OCI-LY3 (cell line): ENCODE measurements around the gene PGP.

Experiments used
- H2AFZ ChIP-seq: fragments of 200-600, 300-600 bp; shearing (Covaris generic); 2 replicates; pipeline ENCODE4 v1.6.0; 2014; ENCODE audit warnings: antibody characterized with exemption, low read depth, low read length
- H3K27ac ChIP-seq: fragments of 200-600, 300-600 bp; sonication (generic); 2 replicates; pipeline ENCODE4 v1.5.1; 2014; ENCODE audit warnings: mild to moderate bottlenecking, low read length, moderate library complexity, mixed read lengths
- H3K27me3 ChIP-seq: fragments of 200-600, 300-600 bp; sonication (generic); 2 replicates; pipeline ENCODE4 v1.6.1; 2014; ENCODE audit warnings: low read depth, low read length, mixed read lengths
- H3K36me3 ChIP-seq: fragments of 200-600, 300-600 bp; sonication (generic); replicated peaks from 2 replicates; pipeline ENCODE3; 2014; ENCODE audit warnings: low read depth, low read length, mixed read lengths
- H3K4me1 ChIP-seq: fragments of 300-600, 200-600 bp; sonication (generic); 2 replicates; pipeline ENCODE4 v1.6.1; 2014; ENCODE audit warnings: low read length, mixed read lengths
- H3K4me2 ChIP-seq: fragments of 200-600, 300-600 bp; sonication (generic); 2 replicates; pipeline ENCODE4 v1.6.1; 2014; ENCODE audit warnings: low read length, mixed read lengths
- H3K4me3 ChIP-seq: fragments of 300-600, 200-600 bp; sonication (generic); 2 replicates; pipeline ENCODE4 v1.5.1; 2014; ENCODE audit warnings: antibody characterized with exemption, mild to moderate bottlenecking, low read length, moderate library complexity
- H3K79me2 ChIP-seq: fragments of 300-600, 200-600 bp; shearing (Covaris generic); 2 replicates; pipeline ENCODE4 v1.6.1; 2014; ENCODE audit warnings: mild to moderate bottlenecking, low read length, mixed read lengths
- H3K9ac ChIP-seq: fragments of 300-600, 200-600 bp; shearing (Covaris generic); 2 replicates; pipeline ENCODE4 v1.6.0; 2014; ENCODE audit warnings: mild to moderate bottlenecking, low read length, moderate library complexity
- H3K9me3 ChIP-seq: fragments of 200-600, 300-600 bp; shearing (Covaris generic); 2 replicates; pipeline ENCODE4 v1.6.1; 2014; ENCODE audit warnings: low read length, mixed read lengths; ENCODE audit not compliant: insufficient read depth
- H4K20me1 ChIP-seq: fragments of 200-600, 300-600 bp; sonication (generic); 2 replicates; pipeline ENCODE4 v1.6.1; 2016; ENCODE audit warnings: low read length, mixed read lengths; ENCODE audit not compliant: insufficient read depth
- CTCF ChIP-seq: fragments of 200-600, 300-600 bp; sonication (generic); IDR thresholded peaks from 2 replicates; pipeline ENCODE4 v1.5.1; 2014; ENCODE audit warnings: antibody characterized with exemption, low read length, low read depth
- EZH2phosphoT487 ChIP-seq: fragments of 200-600 bp; shearing (Covaris generic); IDR thresholded peaks from 2 replicates; pipeline ENCODE4 v1.6.1; 2018; ENCODE audit warnings: antibody characterized with exemption, mixed run types, low read depth

The PGP gene

GRCh38 chr16:2163211-2163881 lies 51.3 kb downstream of the PGP start:
- Histone ChIP-seq H3K36me3 (peaks cover 38% of the 10 kb centered on the region), H3K79me2 (peaks cover 58% of the 10 kb centered on the region)

GRCh38 chr16:2162676-2163118 lies 51.9 kb downstream of the PGP start:
- H3K4me2 ChIP-seq, result no peak overlapping the region
- H3K4me1 ChIP-seq, result peaks cover 27% of the 10 kb centered on the region
- no peak overlapping the region for H3K27ac ChIP-seq
- H2AFZ ChIP-seq, result no peak overlapping the region
- no peak overlapping the region for H3K4me3 ChIP-seq
- H3K9ac ChIP-seq, result no peak overlapping the region
- peaks cover 64% of the 10 kb centered on the region for H3K79me2 ChIP-seq
- TF ChIP-seq CTCF (no peak), EZH2phosphoT487 (no peak)
- H3K9me3 ChIP-seq, result no peaks in the 10 kb centered on the region
- peaks cover 34% of the 10 kb centered on the region for H3K36me3 ChIP-seq
- H3K27me3 ChIP-seq, result no peaks in the 10 kb centered on the region
- H4K20me1 ChIP-seq, result peaks cover 19% of the 10 kb centered on the region

More at GRCh38 chr16:2163211-2163881, 51.3 kb downstream of the PGP start:
- Histone ChIP-seq H3K9me3 (no peaks in the 10 kb centered on the region), H3K27ac (no peak overlapping the region), H4K20me1 (peaks cover 13% of the 10 kb centered on the region), H3K4me2 (no peak overlapping the region), H3K4me3 (no peak overlapping the region), H2AFZ (no peak overlapping the region), H3K27me3 (no peaks in the 10 kb centered on the region), H3K4me1 (peaks cover 24% of the 10 kb centered on the region), H3K9ac (no peak overlapping the region)
- TF ChIP-seq EZH2phosphoT487, result no peak
- no peak for TF ChIP-seq CTCF

GRCh38 chr16:2161911-2162310 lies 52.7 kb downstream of the PGP start:
- Histone ChIP-seq H3K4me1 (peaks cover 32% of the 10 kb centered on the region), H2AFZ (no peak overlapping the region), H3K79me2 (peaks cover 72% of the 10 kb centered on the region), H3K36me3 (peaks cover 29% of the 10 kb centered on the region), H3K4me3 (no peak overlapping the region), H3K4me2 (no peak overlapping the region), H3K9ac (no peak overlapping the region), H3K27ac (no peak overlapping the region), H4K20me1 (peaks cover 26% of the 10 kb centered on the region), H3K27me3 (no peaks in the 10 kb centered on the region), H3K9me3 (no peaks in the 10 kb centered on the region)
- no peak for TF ChIP-seq CTCF
- no peak for TF ChIP-seq EZH2phosphoT487
